Endometrium (tissue), 2 donors: ENCODE measurements around the gene HPSE.
"Not testable (repeated sequence)": the region's sequence is repeated elsewhere in the genome, so short reads cannot be mapped to it uniquely, and the experiment has no call there.

Source experiments
- FAIRE-seq: peaks from 2 replicates; lab custom pipeline; 2012; peaks lifted over from hg19 to GRCh38; lab: Jason Lieb, UNC
- donor health status: control.
- donor health status: control.

Gene HPSE

GRCh38 chr4:83283181-83283580 lies 51.5 kb downstream of the HPSE start:
- FAIRE-seq, result no peak

- FAIRE-seq, result peak; percentile 90
Measured at GRCh38 chr4:83282049-83282535, 52.6 kb downstream of the HPSE start.

- no peak for FAIRE-seq
Measured at GRCh38 chr4:83281307-83281706, 53.3 kb downstream of the HPSE start.

GRCh38 chr4:83276299-83277040 lies 58.2 kb downstream of the HPSE start:
- FAIRE-seq, result no peak

GRCh38 chr4:83273926-83274325 lies 60.7 kb downstream of the HPSE start:
- FAIRE-seq, result not testable (repeated sequence)

GRCh38 chr4:83272900-83273299 lies 61.7 kb downstream of the HPSE start:
- FAIRE-seq, result no peak

GRCh38 chr4:83269256-83269655 lies 65.4 kb downstream of the HPSE start:
- no peak for FAIRE-seq

- FAIRE-seq, result no peak
Measured at GRCh38 chr4:83268491-83268890, 66.2 kb downstream of the HPSE start.

GRCh38 chr4:83267830-83268475 lies 66.7 kb downstream of the HPSE start:
- FAIRE-seq, result no peak

- no peak for FAIRE-seq
Measured at GRCh38 chr4:83267121-83267829, 67.4 kb downstream of the HPSE start.

- FAIRE-seq, result no peak
Measured at GRCh38 chr4:83266689-83267088, 68.0 kb downstream of the HPSE start.

GRCh38 chr4:83263106-83263505 lies 71.5 kb downstream of the HPSE start:
- no peak for FAIRE-seq

- FAIRE-seq, result no peak
Measured at GRCh38 chr4:83262682-83263081, 72.0 kb downstream of the HPSE start.

GRCh38 chr4:83261307-83261706 lies 73.3 kb downstream of the HPSE start:
- FAIRE-seq, result no peak

- FAIRE-seq, result no peak
Measured at GRCh38 chr4:83259586-83259985, 75.1 kb downstream of the HPSE start.

GRCh38 chr4:83258461-83258860 lies 76.2 kb downstream of the HPSE start:
- no peak for FAIRE-seq

GRCh38 chr4:83257811-83258210 lies 76.8 kb downstream of the HPSE start:
- FAIRE-seq, result no peak

- peak; percentile 4 for FAIRE-seq
Measured at GRCh38 chr4:83255584-83255983, 79.1 kb downstream of the HPSE start.

GRCh38 chr4:83252782-83253405 lies 81.8 kb downstream of the HPSE start:
- no peak for FAIRE-seq

- no peak for FAIRE-seq
Measured at GRCh38 chr4:83251447-83251830, 83.2 kb downstream of the HPSE start.

GRCh38 chr4:83250687-83251446 lies 83.8 kb downstream of the HPSE start:
- FAIRE-seq, result no peak

- FAIRE-seq, result no peak
Measured at GRCh38 chr4:83248486-83248885, 86.2 kb downstream of the HPSE start.
